SIG-M5 (cell line): Measurements from ENCODE around the gene CCDC174.

Experiments used
- DNase-seq: peaks from one replicate; lab custom pipeline; 2025; lab: John Stamatoyannopoulos, UW

CCDC174 gene

DNA sequence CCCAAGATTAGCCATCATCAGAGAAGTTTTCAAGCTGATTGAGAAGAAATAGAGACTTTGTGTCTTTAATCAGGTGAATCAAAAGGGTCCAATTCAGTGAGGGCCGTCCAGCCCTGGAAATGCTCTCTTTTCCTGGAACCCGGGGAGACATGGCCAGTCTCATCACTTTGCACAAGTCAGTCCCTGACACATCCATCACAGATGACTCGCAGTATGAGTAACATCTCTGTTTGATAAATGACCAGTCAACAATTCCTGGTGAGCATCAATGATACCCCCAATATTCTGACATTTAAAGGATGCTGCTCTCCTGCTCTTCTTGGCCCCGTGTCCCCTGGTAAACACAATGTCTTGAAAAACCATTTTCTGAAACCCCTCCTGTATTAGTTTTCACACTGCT is 50.1 kb downstream of the CCDC174 start:
- no peak for DNase-seq

DNA sequence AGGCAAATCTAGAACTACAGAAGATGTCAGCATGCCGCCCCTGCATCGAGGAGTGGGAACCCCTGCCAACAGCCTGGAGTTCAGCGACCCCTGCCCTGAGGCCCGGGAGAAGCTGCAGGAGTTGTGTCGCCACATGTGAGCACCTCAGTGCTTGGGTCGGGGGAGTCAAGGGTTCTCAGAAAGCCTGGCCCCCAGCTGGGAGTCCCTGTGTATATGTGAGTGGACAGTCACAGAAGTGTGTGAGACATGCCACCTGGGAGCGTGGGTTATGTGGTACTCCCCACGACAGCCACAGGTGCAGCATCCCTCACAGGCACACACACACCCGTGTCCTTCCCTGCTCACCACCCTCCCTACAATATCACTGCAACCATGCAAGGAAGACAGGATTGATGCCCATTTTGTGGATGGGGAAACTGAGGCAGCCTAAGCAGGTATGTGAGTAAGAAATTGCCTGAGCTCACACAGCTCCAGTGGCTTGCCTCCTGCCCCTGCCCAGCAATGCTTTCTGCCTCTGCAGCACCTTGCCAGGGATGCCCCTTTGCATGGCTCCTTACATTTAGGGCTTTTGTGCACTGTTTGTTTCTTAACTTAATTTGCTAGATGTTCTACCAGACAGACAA is 51.7 kb downstream of the CCDC174 start:
- DNase-seq: no peak

DNA sequence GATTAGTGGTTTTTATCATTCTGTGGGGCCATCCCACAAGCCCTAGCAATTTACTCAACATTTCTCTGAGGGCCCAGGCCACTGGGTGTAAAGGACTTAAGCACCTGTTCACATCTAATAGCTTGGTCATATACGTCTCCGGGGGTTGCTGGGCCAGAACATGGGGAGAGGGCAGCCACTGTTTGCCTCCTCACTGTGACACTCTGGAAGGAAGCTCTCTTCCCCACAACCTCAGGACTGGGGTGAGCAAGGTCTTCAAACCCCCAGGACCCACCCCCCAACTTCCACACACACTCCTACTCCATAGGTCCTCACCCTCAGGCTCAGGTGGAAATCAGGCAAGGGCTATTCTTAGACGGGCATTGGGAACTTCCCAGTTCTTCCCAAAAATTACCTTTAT is 52.2 kb downstream of the CCDC174 start:
- no peak for DNase-seq

DNA sequence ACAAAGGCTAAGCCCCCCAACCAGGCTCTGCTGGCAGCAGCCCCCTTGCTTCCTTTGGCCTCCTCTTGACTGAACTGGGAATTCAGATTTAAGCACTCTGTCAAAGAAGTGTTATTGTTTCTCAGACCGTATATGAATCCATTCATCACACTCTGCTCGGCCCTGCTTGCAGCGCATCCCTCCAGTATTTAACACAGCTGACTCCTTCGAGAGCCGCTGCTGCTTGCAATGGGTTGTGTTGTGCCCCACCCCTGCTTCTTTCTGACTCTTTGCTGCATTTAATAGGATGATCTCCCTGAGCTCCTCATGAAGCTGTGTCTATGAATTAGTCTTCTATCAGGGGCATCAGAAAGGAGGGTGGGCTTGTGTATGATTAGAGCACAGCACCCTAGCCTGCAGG is 54.5 kb downstream of the CCDC174 start:
- DNase-seq: no peak

DNA sequence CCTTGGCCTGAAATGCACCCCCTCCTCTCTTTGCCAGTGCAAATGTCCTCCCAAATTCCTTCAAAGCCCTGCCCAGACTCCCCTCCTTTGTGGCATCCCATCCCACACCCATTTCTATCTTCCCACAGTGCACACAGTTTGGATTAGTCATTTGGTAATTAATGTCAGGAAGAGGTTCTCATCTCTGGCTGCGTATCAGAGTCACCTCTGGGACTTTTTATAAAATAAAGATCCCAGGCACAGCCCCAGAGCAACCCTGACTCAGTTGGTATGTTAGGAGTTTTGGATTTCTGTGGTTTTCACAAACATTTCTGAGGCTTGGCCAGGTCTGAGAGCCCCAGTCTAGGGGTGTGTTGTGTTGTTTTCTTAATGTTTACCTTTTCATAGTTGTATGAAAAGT is 65.0 kb downstream of the CCDC174 start:
- no peak for DNase-seq

DNA sequence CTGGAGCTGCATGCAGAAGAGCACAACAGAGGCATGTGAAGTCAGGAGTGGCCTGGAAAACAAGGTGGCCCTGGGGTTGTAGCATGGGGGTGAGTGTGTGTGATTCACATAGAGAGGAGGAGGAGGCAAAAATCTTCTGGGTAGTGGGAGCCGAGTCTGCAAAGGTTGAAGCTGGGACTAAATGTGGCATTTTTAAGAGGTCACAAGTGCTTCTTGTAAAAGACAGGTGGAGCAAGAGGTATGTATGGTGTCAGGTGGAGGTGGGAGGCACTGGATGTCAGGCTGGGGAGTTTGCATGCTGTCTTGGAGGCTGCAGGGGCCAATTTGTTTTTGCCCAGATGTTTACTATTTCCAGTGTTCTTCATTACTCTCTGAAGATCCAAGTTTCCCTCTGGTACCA is 65.7 kb downstream of the CCDC174 start:
- DNase-seq: no peak

DNA sequence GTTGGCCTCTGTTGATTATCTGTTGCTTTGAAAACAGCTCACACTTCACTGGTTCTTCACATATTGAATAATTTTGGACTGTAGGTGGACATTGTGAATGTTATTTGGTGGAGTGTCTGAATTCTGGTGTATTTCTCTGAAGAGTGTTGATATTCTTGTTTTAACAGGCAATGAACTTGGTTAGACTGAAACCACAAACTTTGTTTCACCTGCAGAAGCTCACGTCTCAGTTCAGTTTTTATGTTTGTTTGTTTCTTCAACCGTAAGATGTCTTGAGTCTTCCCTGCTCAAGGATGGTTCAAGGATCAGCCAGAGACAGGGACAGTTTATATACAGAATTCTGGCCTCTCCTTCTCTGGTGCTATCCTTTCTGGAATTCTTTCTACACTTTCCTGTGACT is 67.0 kb downstream of the CCDC174 start:
- no peak for DNase-seq

DNA sequence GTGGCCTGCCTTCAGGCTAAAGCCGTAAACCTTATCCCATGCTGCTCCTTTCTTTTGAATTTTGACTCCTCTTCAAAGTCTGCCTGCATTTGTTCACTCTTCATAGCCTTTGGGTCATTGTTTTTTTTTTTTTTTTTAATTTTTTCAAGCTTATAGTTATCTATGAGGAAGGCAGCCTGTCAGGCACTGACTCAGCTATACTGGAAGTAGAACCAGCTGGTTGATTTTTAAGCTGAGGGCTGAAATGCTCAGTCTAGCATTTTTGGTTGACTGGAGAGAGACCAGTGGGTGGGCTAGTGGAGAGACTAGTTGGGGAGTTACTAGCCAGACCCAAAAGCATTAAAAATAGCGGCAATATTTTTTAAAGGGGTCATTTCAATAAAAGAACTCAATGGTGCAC is 67.4 kb downstream of the CCDC174 start:
- no peak for DNase-seq

DNA sequence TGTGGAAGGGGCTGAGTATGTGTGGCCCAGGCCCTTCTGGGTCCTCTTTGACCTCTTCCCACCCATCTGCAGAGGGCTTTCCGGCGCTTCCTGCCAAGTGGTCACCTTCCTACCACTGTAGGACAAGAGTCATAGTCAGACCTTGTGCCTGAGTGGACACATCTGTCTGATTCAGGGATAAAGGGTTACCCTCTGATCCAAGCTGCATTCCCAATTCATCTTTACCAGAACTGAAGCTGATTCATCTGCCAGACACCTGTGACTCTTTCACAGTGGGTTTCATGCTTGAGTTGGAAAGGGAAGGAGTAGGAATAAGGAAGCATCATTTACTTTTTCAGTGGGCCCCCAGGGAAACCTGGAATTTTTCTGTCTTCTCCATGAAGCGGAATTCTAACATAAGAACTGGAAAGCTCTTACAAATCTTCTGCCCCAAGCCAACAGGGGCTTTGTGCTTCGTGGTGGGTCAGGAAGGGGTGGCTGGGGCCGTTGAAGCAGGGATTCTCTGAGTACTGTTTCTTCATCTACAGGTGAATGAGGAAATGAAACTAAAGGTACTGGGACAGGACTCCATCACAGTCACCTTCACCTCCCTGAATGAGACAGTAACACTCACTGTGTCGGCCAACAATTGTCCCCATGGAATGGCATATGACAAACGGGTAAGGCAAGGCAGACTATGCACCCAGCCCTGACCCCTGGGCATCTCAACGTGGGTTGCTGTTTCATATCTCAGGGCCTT is 69.7 kb downstream of the CCDC174 start:
- no peak for DNase-seq
